Natural killer cell treated with Interleukin-12 subunit alpha and Interleukin-12 subunit beta and Interleukin-15 and Interleukin-18, amount 100 ng/mL, for 72 hours (primary cell): ENCODE data around the gene MAFG. TPM values are rescaled to one million over a fixed set of nuclear protein-coding genes. Genes with fewer than 3 reads are reported as not detected.

Experiments used
- ATAC-seq, 2 donors: fragments of 150-1000 bp; cut with Tn5 transposase in 1 of 2; sonication (Bioruptor Pico), chemical (Tn5 transposase) in 1 of 2; 2 replicates each; pipeline ENCODE4 v1.10.0; 2021
- DNase-seq: peaks from one replicate; pipeline ENCODE4 v3.0.0; 2022; ENCODE audit warnings: low spot score
- H3K27ac Mint-ChIP-seq, 2 donors: 1 replicate in 1 of 2; 2 replicates in 1 of 2; pipeline ENCODE4 v1.8.0; 2022; ENCODE audit warnings: mixed read lengths in 2 of 2, mild to moderate bottlenecking in 1 of 2, moderate library complexity in 1 of 2
- H3K27me3 Mint-ChIP-seq, 2 donors: 1 replicate in 1 of 2; 2 replicates in 1 of 2; pipeline ENCODE4 v1.8.0; 2022; ENCODE audit warnings: mixed read lengths in 2 of 2
- H3K36me3 Mint-ChIP-seq: one replicate; pipeline ENCODE4 v1.8.0; 2022; ENCODE audit warnings: mixed read lengths
- H3K4me1 Mint-ChIP-seq, 2 donors: 1 replicate in 1 of 2; 2 replicates in 1 of 2; pipeline ENCODE4 v1.8.0; 2022; ENCODE audit warnings: low read depth in 2 of 2, mixed read lengths in 2 of 2, mild to moderate bottlenecking in 1 of 2
- H3K4me3 Mint-ChIP-seq: one replicate; pipeline ENCODE4 v1.8.0; 2022; ENCODE audit warnings: mixed read lengths
- H3K9me3 Mint-ChIP-seq: 2 replicates; pipeline ENCODE4 v1.8.0; 2022; ENCODE audit warnings: mixed read lengths
- total RNA-seq, 2 donors: library from RNA; stranded (reverse); gene quantifications; one replicate each; pipeline ENCODE4 v1.2.3, GENCODE V29; 2022

The MAFG gene
- total RNA-seq, 2 donors from 2014 or later, result 26.7 to 49.4 TPM

GRCh38 chr17:81900181-81900820 is 27.2 kb downstream of the MAFG start:
- Mint-ChIP-seq H3K36me3 (no peaks in the 10 kb centered on the region), H3K27me3 (peaks cover 0 to 5% of the 10 kb centered on the region in 2 donors), H3K4me3 (no peak overlapping the region), H3K4me1 (peaks cover 0 to 7% of the 10 kb centered on the region in 2 donors), H3K9me3 (no peaks in the 10 kb centered on the region), H3K27ac (no peak overlapping the region)
- DNase-seq (no peak), ATAC-seq (no peak)

DNA sequence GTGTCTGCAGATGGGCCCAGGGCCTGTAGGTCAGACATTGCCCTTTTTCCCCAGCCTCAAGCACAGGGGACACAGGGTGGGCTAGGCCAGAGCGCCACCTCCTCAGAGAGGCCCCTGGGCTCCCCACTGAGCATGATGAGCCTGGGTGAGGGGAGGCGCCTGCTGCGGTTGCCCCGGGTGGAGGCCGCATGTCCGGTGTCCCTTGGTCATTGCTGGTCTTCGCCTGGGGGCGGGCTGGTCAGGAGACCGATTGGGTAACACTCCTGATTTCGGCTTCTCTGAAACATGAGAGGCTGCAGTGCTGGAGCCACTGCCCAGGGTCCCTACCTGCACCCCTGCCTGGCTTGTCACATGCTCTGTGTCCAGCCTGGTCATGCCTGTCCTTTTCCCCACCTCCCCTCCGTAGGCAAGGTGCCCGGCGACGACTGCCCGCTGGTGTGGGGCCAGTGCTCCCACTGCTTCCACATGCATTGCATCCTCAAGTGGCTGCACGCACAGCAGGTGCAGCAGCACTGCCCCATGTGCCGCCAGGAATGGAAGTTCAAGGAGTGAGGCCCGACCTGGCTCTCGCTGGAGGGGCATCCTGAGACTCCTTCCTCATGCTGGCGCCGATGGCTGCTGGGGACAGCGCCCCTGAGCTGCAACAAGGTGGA is 27.9 kb downstream of the MAFG start:
- DNase-seq (no peak), ATAC-seq (no peak)
- Mint-ChIP-seq H3K4me3 (no peak overlapping the region), H3K27me3 (peaks cover 0 to 5% of the 10 kb centered on the region in 2 donors), H3K27ac (no peak overlapping the region), H3K9me3 (no peaks in the 10 kb centered on the region), H3K4me1 (peaks cover 0 to 8% of the 10 kb centered on the region in 2 donors), H3K36me3 (no peaks in the 10 kb centered on the region)

- peaks cover 0 to 5% of the 10 kb centered on the region in 2 donors for H3K27me3 Mint-ChIP-seq
- no peaks in the 10 kb centered on the region for H3K36me3 Mint-ChIP-seq
- no peak overlapping the region for H3K27ac Mint-ChIP-seq
- no peaks in the 10 kb centered on the region for H3K9me3 Mint-ChIP-seq
- ATAC-seq (no peak), DNase-seq (no peak)
- H3K4me1 Mint-ChIP-seq, result peaks cover 0 to 8% of the 10 kb centered on the region in 2 donors
- H3K4me3 Mint-ChIP-seq, result no peak overlapping the region
Observed at GRCh38 chr17:81898885-81899284, 28.6 kb downstream of the MAFG start.

DNA sequence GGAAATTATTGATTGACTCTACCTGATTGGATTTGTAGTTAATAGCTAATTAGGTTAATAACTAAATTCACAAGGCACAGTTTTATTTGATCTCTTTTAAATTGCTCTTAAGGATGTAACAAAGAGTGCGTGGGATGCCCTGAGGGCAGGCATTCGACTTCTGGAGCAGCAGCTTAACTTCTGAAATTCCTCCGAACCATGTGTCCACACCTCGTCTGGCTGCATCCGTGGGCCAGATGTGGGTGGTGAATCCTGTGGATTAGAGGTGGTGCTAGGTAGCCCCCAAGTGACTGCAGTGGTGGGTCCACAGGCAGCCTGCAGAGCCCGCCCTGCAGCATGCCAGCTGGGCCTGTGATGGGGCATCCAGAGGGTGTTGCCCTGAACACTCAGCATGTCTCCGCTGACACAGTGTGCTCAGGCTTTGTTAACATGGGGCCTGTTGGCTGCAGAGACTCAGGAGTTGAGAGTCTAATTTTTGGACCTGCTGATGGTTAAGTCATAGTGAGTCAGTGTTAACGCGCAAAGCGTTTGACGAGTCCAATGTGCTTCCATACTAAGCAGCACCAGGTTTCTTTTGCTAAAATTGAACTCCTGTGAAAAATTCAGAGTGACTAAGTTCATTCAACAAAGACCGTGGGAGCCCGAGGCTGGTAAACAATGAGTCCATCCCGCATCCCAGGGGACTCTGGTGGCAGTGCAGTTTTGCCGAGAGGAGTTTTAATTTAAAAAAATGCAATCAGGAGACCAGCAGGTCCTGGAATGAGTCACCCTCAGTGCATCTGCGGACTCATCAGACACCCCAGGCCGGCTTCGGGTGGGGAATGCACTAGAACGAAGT is 29.3 kb downstream of the MAFG start:
- H3K36me3 Mint-ChIP-seq, result no peaks in the 10 kb centered on the region
- H3K9me3 Mint-ChIP-seq, result no peaks in the 10 kb centered on the region
- H3K27me3 Mint-ChIP-seq, result peaks cover 0 to 5% of the 10 kb centered on the region in 2 donors
- H3K27ac Mint-ChIP-seq, result no peak overlapping the region
- DNase-seq (no peak), ATAC-seq (no peak)
- no peak overlapping the region for H3K4me3 Mint-ChIP-seq
- H3K4me1 Mint-ChIP-seq, result peaks cover 0 to 8% of the 10 kb centered on the region in 2 donors

GRCh38 chr17:81895400-81895799 is 32.1 kb downstream of the MAFG start:
- ATAC-seq (no peak), DNase-seq (no peak)
- Mint-ChIP-seq H3K27ac (no peak overlapping the region), H3K4me3 (no peak overlapping the region), H3K9me3 (no peaks in the 10 kb centered on the region), H3K36me3 (peaks cover 6% of the 10 kb centered on the region), H3K4me1 (peaks cover 2 to 8% of the 10 kb centered on the region in 2 donors), H3K27me3 (no peaks in the 10 kb centered on the region)

- Mint-ChIP-seq H3K4me3 (peak overlapping the region; percentile 93), H3K9me3 (no peaks in the 10 kb centered on the region), H3K4me1 (peaks cover 10 to 30% of the 10 kb centered on the region in 2 donors), H3K27ac (peak overlapping the region; percentile 86 to 91), H3K36me3 (peaks cover 24% of the 10 kb centered on the region), H3K27me3 (no peaks in the 10 kb centered on the region)
- ATAC-seq (peak; percentile 14 to 37), DNase-seq (no peak)
Observed at GRCh38 chr17:81891303-81891552, 36.3 kb downstream of the MAFG start.

- Mint-ChIP-seq H3K9me3 (no peaks in the 10 kb centered on the region), H3K27ac (peak overlapping the region; percentile 86 to 91), H3K36me3 (peaks cover 24% of the 10 kb centered on the region), H3K4me1 (peaks cover 13 to 34% of the 10 kb centered on the region in 2 donors), H3K4me3 (peak overlapping the region; percentile 93), H3K27me3 (no peaks in the 10 kb centered on the region)
- peak in 1 of 2 donors; percentile 10 for ATAC-seq
- DNase-seq, result no peak
Observed at GRCh38 chr17:81890447-81891302, 36.9 kb downstream of the MAFG start.

- peaks cover 16 to 36% of the 10 kb centered on the region in 2 donors for H3K4me1 Mint-ChIP-seq
- peak overlapping the region; percentile 86 to 91 for H3K27ac Mint-ChIP-seq
- no peaks in the 10 kb centered on the region for H3K9me3 Mint-ChIP-seq
- no peaks in the 10 kb centered on the region for H3K27me3 Mint-ChIP-seq
- peaks cover 28% of the 10 kb centered on the region for H3K36me3 Mint-ChIP-seq
- DNase-seq (no peak), ATAC-seq (no peak)
- H3K4me3 Mint-ChIP-seq, result peak overlapping the region; percentile 93
Observed at GRCh38 chr17:81889602-81890001, 37.9 kb downstream of the MAFG start.

DNA sequence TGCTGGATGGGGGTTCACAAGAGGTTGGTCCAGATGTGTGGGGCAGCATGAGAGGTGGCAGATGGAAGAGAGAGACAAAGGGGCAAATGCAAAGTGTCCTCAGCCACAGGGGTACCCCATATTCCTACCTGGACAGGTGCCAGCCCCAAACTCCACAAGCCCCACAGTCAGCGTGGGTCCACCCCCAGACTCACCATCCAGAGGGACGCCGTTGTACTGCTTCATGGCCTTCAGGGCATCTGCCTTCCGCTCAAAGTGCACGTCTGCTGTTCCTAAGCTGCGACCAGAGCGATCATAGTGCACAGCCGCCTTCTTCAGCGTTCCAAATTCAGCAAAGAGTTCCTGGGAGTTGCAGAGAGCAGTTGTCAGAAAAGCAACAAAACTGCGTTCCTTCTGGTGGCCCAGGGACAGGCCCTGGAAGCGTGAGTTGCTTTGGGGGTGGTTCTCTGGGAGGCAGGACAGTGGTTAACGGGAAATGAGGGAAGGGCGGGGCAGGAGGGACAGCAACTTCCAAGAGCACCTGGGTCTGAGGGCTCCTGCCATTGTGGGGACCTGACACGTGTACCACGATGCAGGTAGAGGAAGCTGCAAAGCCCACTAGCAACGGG is 38.4 kb downstream of the MAFG start:
- Mint-ChIP-seq H3K36me3 (peaks cover 28% of the 10 kb centered on the region), H3K4me3 (peak overlapping the region; percentile 93), H3K27ac (peak overlapping the region; percentile 36 to 70), H3K9me3 (no peaks in the 10 kb centered on the region), H3K4me1 (peaks cover 16 to 39% of the 10 kb centered on the region in 2 donors), H3K27me3 (no peaks in the 10 kb centered on the region)
- no peak for DNase-seq
- no peak for ATAC-seq

DNA sequence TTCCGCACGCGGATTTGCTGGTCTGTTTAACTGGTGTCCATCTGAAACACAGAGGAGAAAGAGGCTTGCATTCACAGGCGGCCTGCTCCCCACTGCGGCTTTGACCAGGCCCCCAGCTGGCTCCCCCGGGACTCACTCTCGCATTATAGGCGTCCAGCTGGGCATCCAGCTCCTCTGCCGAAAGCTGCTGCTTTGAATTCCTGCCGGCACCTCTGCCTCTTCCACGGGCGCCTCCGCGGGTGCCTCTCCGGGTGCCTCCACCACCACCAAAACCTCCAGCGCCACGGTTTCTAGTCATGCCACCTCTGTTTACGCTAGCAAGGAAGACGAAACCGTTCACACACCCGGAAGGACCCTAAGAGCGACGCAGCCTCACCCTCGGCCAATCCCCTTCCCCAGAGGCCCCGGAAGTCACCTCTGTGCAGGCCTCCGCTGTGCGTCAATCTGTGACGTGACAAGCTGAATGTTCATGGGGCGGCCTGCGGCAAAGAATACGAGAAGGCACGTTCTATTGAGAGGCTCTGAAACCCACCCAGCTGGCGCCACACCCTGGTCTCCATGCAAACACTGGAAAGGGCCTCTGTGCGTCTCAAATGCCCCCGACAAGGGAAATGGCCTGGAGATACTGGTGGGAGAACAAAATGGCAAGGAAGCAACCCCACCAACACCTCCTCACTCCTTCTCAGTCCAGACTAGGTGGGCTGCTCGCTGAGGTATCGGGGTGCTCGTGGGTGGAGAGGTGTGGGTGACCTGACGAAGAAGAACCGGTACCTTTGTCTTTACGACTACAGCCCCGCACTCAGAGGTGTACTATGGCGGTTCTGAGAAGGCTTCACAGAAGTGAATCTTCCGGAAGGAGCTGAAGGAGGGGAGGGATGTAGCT is 39.2 kb downstream of the MAFG start:
- DNase-seq (no peak), ATAC-seq (no peak)
- H3K9me3 Mint-ChIP-seq, result no peaks in the 10 kb centered on the region
- peak overlapping the region; percentile 36 to 70 for H3K27ac Mint-ChIP-seq
- peak overlapping the region; percentile 93 for H3K4me3 Mint-ChIP-seq
- H3K4me1 Mint-ChIP-seq, result peaks cover 16 to 39% of the 10 kb centered on the region in 2 donors
- H3K27me3 Mint-ChIP-seq, result no peaks in the 10 kb centered on the region
- peaks cover 28% of the 10 kb centered on the region for H3K36me3 Mint-ChIP-seq

GRCh38 chr17:81885869-81886548 is 41.5 kb downstream of the MAFG start:
- Mint-ChIP-seq H3K27ac (peak overlapping the region in 1 of 2 donors; percentile 60), H3K4me1 (peaks cover 16 to 36% of the 10 kb centered on the region in 2 donors), H3K4me3 (no peak overlapping the region), H3K27me3 (no peaks in the 10 kb centered on the region), H3K9me3 (no peaks in the 10 kb centered on the region), H3K36me3 (peaks cover 22% of the 10 kb centered on the region)
- ATAC-seq (no peak), DNase-seq (no peak)

DNA sequence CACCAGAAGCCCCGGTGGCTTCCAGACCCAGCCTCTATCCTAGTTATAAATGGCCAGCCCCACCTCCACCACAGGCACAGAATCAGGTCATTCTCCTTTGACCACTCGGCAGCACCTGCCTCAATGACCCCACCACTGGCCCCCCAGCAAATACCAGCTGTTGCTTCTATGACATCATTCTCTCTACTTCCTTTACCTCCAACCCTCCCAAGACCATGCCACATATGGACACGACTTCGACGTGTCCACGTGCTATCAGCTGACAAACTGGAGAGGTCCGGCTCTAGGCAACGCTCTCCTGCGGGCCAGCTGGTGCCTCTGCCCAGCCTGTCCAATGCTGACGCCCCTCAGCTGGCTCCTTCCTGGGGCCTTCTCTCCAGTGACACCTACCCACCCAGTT is 42.1 kb downstream of the MAFG start:
- Mint-ChIP-seq H3K9me3 (no peaks in the 10 kb centered on the region), H3K27ac (peak overlapping the region in 1 of 2 donors; percentile 60), H3K4me1 (peaks cover 14 to 34% of the 10 kb centered on the region in 2 donors), H3K36me3 (peaks cover 22% of the 10 kb centered on the region), H3K27me3 (no peaks in the 10 kb centered on the region), H3K4me3 (no peak overlapping the region)
- ATAC-seq (no peak), DNase-seq (no peak)
